Head of caudate nucleus (tissue), 42 donors: ENCODE data around the gene FBXO24.
A peak's percentile ranks its signal among the peaks of the same experiment; 100 is the strongest.
"Not testable (repeated sequence)": the region's sequence is repeated elsewhere in the genome, so short reads cannot be mapped to it uniquely, and the experiment has no call there.

Experiments used
- DNase-seq, 42 donors: peaks; one replicate each; pipeline versions ENCODE4 v3.0.0 to v3.0.0-alpha.2; 2020 to 2021; ENCODE audit warnings: mixed read lengths in 7 of 42
- intact Hi-C: fragments of 100-400 bp; cut with DNase I; formaldehyde crosslinking; loops from one replicate; pipeline ENCODE4 v1.15.0; 2022

The FBXO24 gene

GRCh38 chr7:100586266-100587025 lies at the start of gene FBXO24:
FBXO24 (plus strand) TSS chr7:100586328; CDS start chr7:100586626, 298 bp downstream.
- peak; percentile 99 to 100 (median 100) for DNase-seq
- intact Hi-C loops = loop anchor here (2.0 kb wide), 1 partner anchor 86 kb away; the partner anchor contains the start of gene GNB2

GRCh38 chr7:100536695-100537094 lies 49.4 kb upstream of the FBXO24 start:
- DNase-seq, intact Hi-C loops: not testable (repeated sequence)

- DNase-seq = no peak
- intact Hi-C loops = no loop called here
These were observed 47.8 kb upstream of the FBXO24 start for GRCh38 chr7:100538348-100538653.

- intact Hi-C loops = no loop called here
- DNase-seq = peak; percentile 100
These were observed 47.3 kb upstream of the FBXO24 start, which contains the start of gene AGFG2 for GRCh38 chr7:100538654-100539435. AGFG2 (plus strand) TSS chr7:100539203; CDS start chr7:100539347, 144 bp downstream.

- peak in 2 of 42 donors; percentile 14 to 27 for DNase-seq
- intact Hi-C loops = loop anchor here (5.0 kb wide), 1 partner anchor 62 kb away; the partner anchor contains the start of gene TSC22D4
These were observed 46.6 kb upstream of the FBXO24 start for GRCh38 chr7:100539436-100540006.

- no peak for DNase-seq
- intact Hi-C loops = loop anchor here (5.0 kb wide), 1 partner anchor 63 kb away; the partner anchor contains the start of gene TSC22D4
These were observed 45.9 kb upstream of the FBXO24 start for GRCh38 chr7:100540073-100540723.

GRCh38 chr7:100541309-100541708 lies 44.8 kb upstream of the FBXO24 start:
- not testable (repeated sequence) for DNase-seq
- intact Hi-C loops = loop anchor here (5.0 kb wide), 1 partner anchor 64 kb away; the partner anchor contains the start of gene TSC22D4

- peak in 4 of 42 donors; percentile 34 to 60 (median 52) for DNase-seq
- intact Hi-C loops = loop anchor here (5.0 kb wide), 1 partner anchor 66 kb away; the partner anchor contains the start of gene TSC22D4
These were observed 42.5 kb upstream of the FBXO24 start for GRCh38 chr7:100543586-100543985.

GRCh38 chr7:100544386-100544785 lies 41.7 kb upstream of the FBXO24 start:
- intact Hi-C loops = loop anchor here (5.0 kb wide), 1 partner anchor 67 kb away; the partner anchor contains the start of gene TSC22D4
- DNase-seq = no peak

GRCh38 chr7:100544967-100545359 lies 41.2 kb upstream of the FBXO24 start:
- intact Hi-C loops = loop anchor here (5.0 kb wide), 1 partner anchor 68 kb away; the partner anchor contains the start of gene TSC22D4
- no peak for DNase-seq

GRCh38 chr7:100545360-100546128 lies 40.6 kb upstream of the FBXO24 start:
- intact Hi-C loops = no loop called here

GRCh38 chr7:100546129-100546925 lies 39.8 kb upstream of the FBXO24 start:
- intact Hi-C loops = no loop called here
- DNase-seq = no peak

More at GRCh38 chr7:100545360-100546128, 40.6 kb upstream of the FBXO24 start:
- peak in 9 of 42 donors; percentile 47 to 83 (median 57) for DNase-seq

GRCh38 chr7:100546926-100547800 lies 39.0 kb upstream of the FBXO24 start:
- intact Hi-C loops = no loop called here

GRCh38 chr7:100547872-100548271 lies 38.3 kb upstream of the FBXO24 start:
- intact Hi-C loops = no loop called here
- DNase-seq = peak in 1 of 42 donors; percentile 64

More at GRCh38 chr7:100546926-100547800, 39.0 kb upstream of the FBXO24 start:
- peak in 12 of 42 donors; percentile 12 to 75 (median 49) for DNase-seq

- intact Hi-C loops, DNase-seq: not testable (repeated sequence)
These were observed 37.7 kb upstream of the FBXO24 start for GRCh38 chr7:100548446-100548845.

GRCh38 chr7:100552532-100552931 lies 33.6 kb upstream of the FBXO24 start:
- intact Hi-C loops = no loop called here
- DNase-seq = no peak
